Measurements from ENCODE around the gene MYO1A. TPM values are rescaled to one million over a fixed set of nuclear protein-coding genes. Genes with fewer than 3 reads are reported as not detected.

Gene MYO1A
- total and polyA plus RNA-seq, 2 of the 13 experiments (the other 11 are each of a cell fraction or from before 2014, with no cell fraction given): 5.3 to 6.0 TPM

DNA sequence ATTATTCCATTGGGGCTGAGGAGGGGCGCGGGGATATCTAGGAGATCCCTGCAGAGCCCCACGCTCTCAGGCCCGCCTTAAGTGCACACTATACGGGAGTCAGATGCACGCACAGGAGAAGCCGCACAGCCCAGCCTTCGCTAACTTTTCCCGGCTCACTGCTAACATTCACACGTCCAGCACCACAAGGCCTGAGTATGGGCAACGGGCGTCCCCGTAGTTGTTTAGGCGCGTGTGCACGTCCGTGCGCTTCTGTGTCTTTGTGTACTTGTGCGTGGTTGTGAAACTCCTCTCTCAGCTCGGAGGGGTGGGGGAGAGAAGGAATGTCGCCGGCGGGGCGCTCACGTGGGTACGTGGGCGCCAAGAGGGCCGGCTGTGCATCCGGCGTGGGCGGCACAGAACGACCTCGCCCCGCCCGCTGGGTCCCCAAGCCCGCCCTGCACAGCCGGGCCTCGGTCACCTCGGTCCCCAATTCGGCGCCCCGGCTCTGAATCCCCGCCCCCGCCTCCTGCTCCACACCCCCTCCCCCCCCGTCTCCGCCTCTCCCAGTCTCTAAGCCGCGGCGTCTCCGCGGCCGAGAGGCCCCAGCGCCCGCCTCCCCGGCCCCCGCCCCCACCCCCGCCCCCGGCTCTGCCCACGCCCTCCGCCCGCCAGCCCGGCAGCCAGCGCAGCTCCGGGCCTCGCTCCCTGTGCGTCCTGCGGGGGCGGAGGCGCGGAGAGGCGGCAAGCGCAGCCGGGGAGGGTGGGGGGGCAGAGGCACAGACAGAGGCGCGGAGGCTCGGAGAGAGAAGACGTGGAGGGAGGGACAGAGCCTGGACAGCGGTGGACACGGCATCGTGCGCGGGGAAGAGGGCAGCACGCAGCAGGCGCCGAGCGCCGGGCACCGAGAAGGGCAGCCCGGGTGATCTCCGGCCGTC is 38.7 kb upstream of the MYO1A start, which contains the start of gene NAB2 (continued):
- TF ChIP-seq SKI (IDR thresholded peaks at IDR 0.05; ENCODE audit: partially characterized antibody) (peak; percentile 93), KMT2B (CRISPR knock-in tag; IDR thresholded peaks at IDR 0.05) (peak; percentile 66; the same call in 1 of the 2 replicates), ZNF101 (CRISPR knock-in tag; IDR thresholded peaks at IDR 0.05; ENCODE audit: borderline replicate concordance, low read depth) (no peak), MZF1 (CRISPR knock-in tag; IDR thresholded peaks at IDR 0.05; ENCODE audit: borderline replicate concordance) (no peak), ZNF343 (CRISPR knock-in tag; IDR thresholded peaks at IDR 0.05) (no peak), GLI4 (CRISPR knock-in tag; IDR thresholded peaks at IDR 0.05; ENCODE audit: borderline replicate concordance) (no peak), FOXC1 (CRISPR knock-in tag; IDR thresholded peaks at IDR 0.05; ENCODE audit: borderline replicate concordance) (0 out of 2 replicates have a peak, but pooled peaks have one; percentile 37), ZNF543 (CRISPR knock-in tag; IDR thresholded peaks at IDR 0.05) (peak; percentile 70; the same call in 1 of the 2 replicates), ZFYVE20 (CRISPR knock-in tag; IDR thresholded peaks at IDR 0.05; ENCODE audit: borderline replicate concordance, low read depth) (no peak), RAD21 (CRISPR knock-in tag; IDR thresholded peaks at IDR 0.05) (peak; percentile 28), ZNF776 (CRISPR knock-in tag; IDR thresholded peaks at IDR 0.05) (peak; percentile 55; the same call in 1 of the 2 replicates), BHLHE40 (IDR thresholded peaks at IDR 0.05; ENCODE audit: low read length) (peak; percentile 88), ZNF713 (CRISPR knock-in tag; IDR thresholded peaks at IDR 0.05) (no peak), HDAC6 (IDR thresholded peaks at IDR 0.05; ENCODE audit: low read depth, low read length) (no peak), JUNB (CRISPR knock-in tag; IDR thresholded peaks at IDR 0.05; ENCODE audit: borderline replicate concordance) (no peak), MAF1 (CRISPR knock-in tag; IDR thresholded peaks at IDR 0.05; ENCODE audit: borderline replicate concordance) (peak; percentile 41; the same call in 1 of the 2 replicates)
- TF ChIP-seq, protein P1, sequence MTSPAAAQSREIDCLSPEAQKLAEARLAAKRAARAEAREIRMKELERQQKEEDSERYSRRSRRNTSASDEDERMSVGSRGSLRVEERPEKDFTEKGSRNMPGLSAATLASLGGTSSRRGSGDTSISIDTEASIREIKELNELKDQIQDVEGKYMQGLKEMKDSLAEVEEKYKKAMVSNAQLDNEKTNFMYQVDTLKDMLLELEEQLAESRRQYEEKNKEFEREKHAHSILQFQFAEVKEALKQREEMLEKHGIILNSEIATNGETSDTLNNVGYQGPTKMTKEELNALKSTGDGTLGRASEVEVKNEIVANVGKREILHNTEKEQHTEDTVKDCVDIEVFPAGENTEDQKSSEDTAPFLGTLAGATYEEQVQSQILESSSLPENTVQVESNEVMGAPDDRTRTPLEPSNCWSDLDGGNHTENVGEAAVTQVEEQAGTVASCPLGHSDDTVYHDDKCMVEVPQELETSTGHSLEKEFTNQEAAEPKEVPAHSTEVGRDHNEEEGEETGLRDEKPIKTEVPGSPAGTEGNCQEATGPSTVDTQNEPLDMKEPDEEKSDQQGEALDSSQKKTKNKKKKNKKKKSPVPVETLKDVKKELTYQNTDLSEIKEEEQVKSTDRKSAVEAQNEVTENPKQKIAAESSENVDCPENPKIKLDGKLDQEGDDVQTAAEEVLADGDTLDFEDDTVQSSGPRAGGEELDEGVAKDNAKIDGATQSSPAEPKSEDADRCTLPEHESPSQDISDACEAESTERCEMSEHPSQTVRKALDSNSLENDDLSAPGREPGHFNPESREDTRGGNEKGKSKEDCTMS (CRISPR knock-in tag; conservative IDR thresholded peaks at IDR 0.05): no peak
- TF ChIP-seq, protein P2, sequence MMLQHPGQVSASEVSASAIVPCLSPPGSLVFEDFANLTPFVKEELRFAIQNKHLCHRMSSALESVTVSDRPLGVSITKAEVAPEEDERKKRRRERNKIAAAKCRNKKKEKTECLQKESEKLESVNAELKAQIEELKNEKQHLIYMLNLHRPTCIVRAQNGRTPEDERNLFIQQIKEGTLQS (CRISPR knock-in tag; IDR thresholded peaks at IDR 0.05): peak; percentile 71
- TF ChIP-seq, protein P3, sequence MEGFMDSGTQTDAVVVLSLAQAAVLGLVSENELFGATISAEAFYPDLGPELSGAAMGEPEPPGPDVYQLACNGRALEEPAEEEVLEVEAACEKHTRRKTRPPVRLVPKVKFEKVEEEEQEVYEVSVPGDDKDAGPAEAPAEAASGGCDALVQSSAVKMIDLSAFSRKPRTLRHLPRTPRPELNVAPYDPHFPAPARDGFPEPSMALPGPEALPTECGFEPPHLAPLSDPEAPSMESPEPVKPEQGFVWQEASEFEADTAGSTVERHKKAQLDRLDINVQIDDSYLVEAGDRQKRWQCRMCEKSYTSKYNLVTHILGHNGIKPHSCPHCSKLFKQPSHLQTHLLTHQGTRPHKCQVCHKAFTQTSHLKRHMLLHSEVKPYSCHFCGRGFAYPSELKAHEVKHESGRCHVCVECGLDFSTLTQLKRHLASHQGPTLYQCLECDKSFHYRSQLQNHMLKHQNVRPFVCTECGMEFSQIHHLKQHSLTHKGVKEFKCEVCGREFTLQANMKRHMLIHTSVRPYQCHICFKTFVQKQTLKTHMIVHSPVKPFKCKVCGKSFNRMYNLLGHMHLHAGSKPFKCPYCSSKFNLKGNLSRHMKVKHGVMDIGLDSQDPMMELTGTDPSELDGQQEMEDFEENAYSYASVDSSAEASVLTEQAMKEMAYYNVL (CRISPR knock-in tag; IDR thresholded peaks at IDR 0.05; ENCODE audit: borderline replicate concordance): 0 out of 2 replicates have a peak, but pooled peaks have one; percentile 42
- TF ChIP-seq, protein P4, sequence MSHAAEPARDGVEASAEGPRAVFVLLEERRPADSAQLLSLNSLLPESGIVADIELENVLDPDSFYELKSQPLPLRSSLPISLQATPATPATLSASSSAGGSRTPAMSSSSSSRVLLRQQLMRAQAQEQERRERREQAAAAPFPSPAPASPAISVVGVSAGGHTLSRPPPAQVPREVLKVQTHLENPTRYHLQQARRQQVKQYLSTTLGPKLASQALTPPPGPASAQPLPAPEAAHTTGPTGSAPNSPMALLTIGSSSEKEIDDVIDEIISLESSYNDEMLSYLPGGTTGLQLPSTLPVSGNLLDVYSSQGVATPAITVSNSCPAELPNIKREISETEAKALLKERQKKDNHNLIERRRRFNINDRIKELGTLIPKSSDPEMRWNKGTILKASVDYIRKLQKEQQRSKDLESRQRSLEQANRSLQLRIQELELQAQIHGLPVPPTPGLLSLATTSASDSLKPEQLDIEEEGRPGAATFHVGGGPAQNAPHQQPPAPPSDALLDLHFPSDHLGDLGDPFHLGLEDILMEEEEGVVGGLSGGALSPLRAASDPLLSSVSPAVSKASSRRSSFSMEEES (CRISPR knock-in tag; IDR thresholded peaks at IDR 0.05): peak; percentile 85
- TF ChIP-seq, protein P5, sequence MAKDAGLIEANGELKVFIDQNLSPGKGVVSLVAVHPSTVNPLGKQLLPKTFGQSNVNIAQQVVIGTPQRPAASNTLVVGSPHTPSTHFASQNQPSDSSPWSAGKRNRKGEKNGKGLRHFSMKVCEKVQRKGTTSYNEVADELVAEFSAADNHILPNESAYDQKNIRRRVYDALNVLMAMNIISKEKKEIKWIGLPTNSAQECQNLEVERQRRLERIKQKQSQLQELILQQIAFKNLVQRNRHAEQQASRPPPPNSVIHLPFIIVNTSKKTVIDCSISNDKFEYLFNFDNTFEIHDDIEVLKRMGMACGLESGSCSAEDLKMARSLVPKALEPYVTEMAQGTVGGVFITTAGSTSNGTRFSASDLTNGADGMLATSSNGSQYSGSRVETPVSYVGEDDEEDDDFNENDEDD (CRISPR knock-in tag; IDR thresholded peaks at IDR 0.05; ENCODE audit: borderline replicate concordance): peak; percentile 86; the same call in 1 of the 2 replicates

Measured in HepG2 (cell line).